H1 (cell line): ENCODE results near the gene NCAPG2. TPM values are rescaled to one million over a fixed set of nuclear protein-coding genes. Genes with fewer than 3 reads are reported as not detected.

Experiments
- CTCF ChIA-PET: fragments of 300-600 bp; sonication (Branson Sonifier 250); formaldehyde crosslinking; loops from one replicate; lab custom pipeline; 2021; ENCODE audit not compliant: partially characterized antibody; lab: Charles Lee
- POLR2A ChIA-PET: fragments of 300-600 bp; sonication (Branson Sonifier 250); formaldehyde crosslinking; loops from one replicate; lab custom pipeline; 2021; ENCODE audit warnings: inconsistent platforms; ENCODE audit not compliant: partially characterized antibody; lab: Charles Lee
- DNase-seq, 2 experiments: peaks; one replicate each; pipeline versions ENCODE4 v3.0.0 to v3.0.0-alpha.2; 2010 to 2022; ENCODE audit warnings: low spot score in 2 of 2, low read depth in 1 of 2, mixed read lengths in 1 of 2
- FAIRE-seq: peaks from 2 replicates; lab custom pipeline; 2011; peaks lifted over from hg19 to GRCh38; lab: Jason Lieb, UNC
- H2AFZ ChIP-seq: 2 replicates; pipeline ENCODE4 v1.8.1; 2012; ENCODE audit warnings: low read length, inconsistent platforms
- H2AK5ac ChIP-seq: 2 replicates; pipeline ENCODE4 v1.6.1; 2013; ENCODE audit warnings: low read depth, low read length
- H2BK120ac ChIP-seq: replicated peaks from 2 replicates; pipeline ENCODE3; 2013; ENCODE audit warnings: low read depth, low read length, inconsistent platforms
- H2BK12ac ChIP-seq: 2 replicates; pipeline ENCODE4 v1.6.1; 2013; ENCODE audit warnings: low read depth, low read length
- H2BK15ac ChIP-seq: 2 replicates; pipeline ENCODE4 v1.6.1; 2013; ENCODE audit warnings: low read length
- H2BK20ac ChIP-seq: 2 replicates; pipeline ENCODE4 v1.6.1; 2013; ENCODE audit warnings: low read length
- H2BK5ac ChIP-seq: 2 replicates; pipeline ENCODE4 v1.6.1; 2013; ENCODE audit warnings: low read depth, low read length
- H3K14ac ChIP-seq: 2 replicates; pipeline ENCODE4 v1.6.1; 2013; ENCODE audit warnings: inconsistent platforms; ENCODE audit not compliant: insufficient read length
- H3K18ac ChIP-seq: 2 replicates; pipeline ENCODE4 v1.6.1; 2013; ENCODE audit warnings: low read length; ENCODE audit errors: extremely low read depth
- H3K23ac ChIP-seq: 2 replicates; pipeline ENCODE4 v1.6.1; 2013; ENCODE audit warnings: inconsistent platforms; ENCODE audit not compliant: insufficient read length
- H3K23me2 ChIP-seq: 2 replicates; pipeline ENCODE4 v1.6.1; 2013; ENCODE audit warnings: low read depth, low read length
- H3K27ac ChIP-seq: 2 replicates; pipeline ENCODE4 v1.6.1; 2011; ENCODE audit warnings: low read depth, low read length, inconsistent platforms
- H3K27me3 ChIP-seq, 4 experiments: replicated peaks in 1 of 4; 1 replicate in 1 of 4; 2 replicates in 3 of 4; pipeline versions ENCODE4 v1.6.1 to v1.8.1; 2011 to 2013; ENCODE audit warnings: low read length in 3 of 4, mild to moderate bottlenecking in 3 of 4, inconsistent platforms in 2 of 4, mixed read lengths in 2 of 4, moderate library complexity in 1 of 4; ENCODE audit not compliant: control insufficient read depth in 3 of 4, insufficient read depth in 3 of 4; ENCODE audit errors: extremely low read depth in 1 of 4
- H3K36me3 ChIP-seq, 4 experiments: 2 replicates each; pipeline versions ENCODE4 v1.6.1 to v1.8.1; 2011 to 2013; ENCODE audit warnings: mild to moderate bottlenecking in 4 of 4, low read length in 3 of 4, moderate library complexity in 2 of 4, control low read depth in 1 of 4, inconsistent platforms in 1 of 4; ENCODE audit not compliant: insufficient read depth in 4 of 4, control insufficient read depth in 2 of 4
- H3K4ac ChIP-seq: replicated peaks from 2 replicates; pipeline ENCODE3; 2013; ENCODE audit warnings: low read length, low read depth, mixed read lengths, inconsistent platforms; ENCODE audit not compliant: insufficient read length
- H3K4me1 ChIP-seq, 4 experiments: replicated peaks in 1 of 4; 1 replicate in 1 of 4; 2 replicates in 3 of 4; pipeline versions ENCODE4 v1.6.1 to v1.8.1; 2011 to 2013; ENCODE audit warnings: low read length in 3 of 4, inconsistent platforms in 2 of 4, mixed read lengths in 1 of 4; ENCODE audit not compliant: insufficient read depth in 4 of 4, control insufficient read depth in 3 of 4
- H3K4me2 ChIP-seq, 2 experiments: 2 replicates each; pipeline versions ENCODE4 v1.6.1 to v1.8.1; 2011 to 2013; ENCODE audit warnings: low read depth in 2 of 2, low read length in 2 of 2, control low read depth in 1 of 2, inconsistent platforms in 1 of 2, mild to moderate bottlenecking in 1 of 2; ENCODE audit not compliant: insufficient read depth in 1 of 2
- H3K4me3 ChIP-seq, 4 experiments: fragments of 200-600, 300-600 bp in 1 of 4; sonication (generic), shearing (Covaris generic), sonication (Bioruptor Twin) in 1 of 4; 2 replicates each; pipeline versions ENCODE4 v1.5.1 to v1.8.1; 2011 to 2016; ENCODE audit warnings: low read length in 4 of 4, low read depth in 3 of 4, control low read depth in 2 of 4, inconsistent platforms in 2 of 4, mild to moderate bottlenecking in 2 of 4, mixed read lengths in 1 of 4, moderate library complexity in 1 of 4; ENCODE audit not compliant: insufficient read depth in 2 of 4; ENCODE audit errors: extremely low read depth in 1 of 4
- H3K56ac ChIP-seq: replicated peaks from 2 replicates; pipeline ENCODE3; 2013; ENCODE audit warnings: low read depth, mild to moderate bottlenecking, mixed read lengths, low read length, inconsistent platforms; ENCODE audit not compliant: insufficient read length
- H3K79me1 ChIP-seq: 2 replicates; pipeline ENCODE4 v1.6.1; 2013; ENCODE audit warnings: low read depth, low read length, control low read depth
- H3K79me2 ChIP-seq, 2 experiments: 2 replicates each; pipeline versions ENCODE4 v1.6.1 to v1.8.1; 2012 to 2013; ENCODE audit warnings: low read length in 2 of 2, mild to moderate bottlenecking in 2 of 2, inconsistent platforms in 1 of 2; ENCODE audit not compliant: insufficient read depth in 2 of 2, control insufficient read depth in 1 of 2
- H3K9ac ChIP-seq, 4 experiments: replicated peaks in 1 of 4; 1 replicate in 1 of 4; 2 replicates in 3 of 4; pipeline versions ENCODE4 v1.6.1 to v1.8.1; 2011 to 2013; ENCODE audit warnings: low read depth in 3 of 4, low read length in 3 of 4, control low read depth in 2 of 4, mild to moderate bottlenecking in 2 of 4, moderate library complexity in 2 of 4, inconsistent platforms in 1 of 4; ENCODE audit errors: extremely low read depth in 1 of 4
- H3K9me3 ChIP-seq, 2 experiments: 2 replicates each; pipeline versions ENCODE4 v1.6.1 to v1.8.1; 2012 to 2013; ENCODE audit warnings: mild to moderate bottlenecking in 2 of 2, moderate library complexity in 2 of 2, control low read depth in 1 of 2, inconsistent platforms in 1 of 2, low read depth in 1 of 2, low read length in 1 of 2, mixed read lengths in 1 of 2; ENCODE audit not compliant: insufficient read depth in 2 of 2
- H4K20me1 ChIP-seq, 2 experiments: replicated peaks in 1 of 2; 2 replicates each; pipeline versions ENCODE3 to v1.8.1; 2011 to 2013; ENCODE audit warnings: inconsistent platforms in 2 of 2, low read length in 2 of 2, mild to moderate bottlenecking in 1 of 2; ENCODE audit not compliant: insufficient read depth in 2 of 2, control insufficient read depth in 1 of 2
- H4K5ac ChIP-seq: 2 replicates; pipeline ENCODE4 v1.6.1; 2013; ENCODE audit warnings: low read length, low read depth, mixed read lengths, inconsistent platforms; ENCODE audit not compliant: insufficient read length
- H4K8ac ChIP-seq: 2 replicates; pipeline ENCODE4 v1.8.0; 2013; ENCODE audit warnings: mild to moderate bottlenecking, moderate library complexity, low read length, inconsistent platforms; ENCODE audit not compliant: insufficient read depth; ENCODE audit errors: extremely low read depth
- H4K91ac ChIP-seq: replicated peaks from 2 replicates; pipeline ENCODE3; 2013; ENCODE audit warnings: low read length, mixed read lengths, inconsistent platforms; ENCODE audit not compliant: insufficient read length
- SIN3A ChIP-seq, 2 experiments: IDR thresholded peaks in 1 of 2; conservative IDR thresholded peaks in 1 of 2; 2 replicates each; pipeline ENCODE4 v1.6.1; 2011 to 2012; ENCODE audit warnings: low read length in 2 of 2, improper control_type of control experiment in 1 of 2, low read depth in 1 of 2, mild to moderate bottlenecking in 1 of 2
- WGBS, 2 experiments: shearing (Covaris generic) in 1 of 2; methylation state at CpG; one replicate each; pipeline versions ENCODE4 v1.1.6 to v1.1.7; 2013 to 2015; ENCODE audit warnings: low lambda C conversion rate in 2 of 2, mixed read lengths in 2 of 2, inconsistent platforms in 1 of 2, low coverage in 1 of 2, missing lambda C conversion rate in 1 of 2; ENCODE audit not compliant: insufficient replicate concordance in 2 of 2, insufficient coverage in 1 of 2, insufficient read length in 1 of 2; ENCODE audit errors: extremely low coverage in 1 of 2, missing lambda C conversion rate in 1 of 2; 5-methylcytosine and 5-hydroxymethylcytosine counted together
- polyA plus RNA-seq, 7 experiments: library from polyadenylated mRNA; depleted of rRNA in 3 of 7; stranded (reverse) in 5 of 7; unstranded in 2 of 7; fragments of >200 nt in 5 of 7; fragments of 200-250 nt in 2 of 7; gene quantifications; 1 replicate in 5 of 7; 2 replicates in 1 of 7; 4 replicates in 1 of 7; pipeline versions ENCODE4 v1.2.1 to v1.2.3, GENCODE V29; 2011 to 2013; ENCODE audit warnings: missing spikeins in 2 of 7, mixed read lengths in 2 of 7
- total RNA-seq: library from RNA; stranded (reverse); fragmentation: NEBNext Ultra II Directional; extraction: Animal tissue kit (Norgen Biotek cat#: 25700); gene quantifications from 2 replicates; pipeline ENCODE4 v1.2.1, GENCODE V29; 2021

NCAPG2 gene
- total and polyA plus RNA-seq, 2 of the 8 experiments (the other 6 are each of a cell fraction or from before 2014, with no cell fraction given): 49.9 to 119 TPM

DNA sequence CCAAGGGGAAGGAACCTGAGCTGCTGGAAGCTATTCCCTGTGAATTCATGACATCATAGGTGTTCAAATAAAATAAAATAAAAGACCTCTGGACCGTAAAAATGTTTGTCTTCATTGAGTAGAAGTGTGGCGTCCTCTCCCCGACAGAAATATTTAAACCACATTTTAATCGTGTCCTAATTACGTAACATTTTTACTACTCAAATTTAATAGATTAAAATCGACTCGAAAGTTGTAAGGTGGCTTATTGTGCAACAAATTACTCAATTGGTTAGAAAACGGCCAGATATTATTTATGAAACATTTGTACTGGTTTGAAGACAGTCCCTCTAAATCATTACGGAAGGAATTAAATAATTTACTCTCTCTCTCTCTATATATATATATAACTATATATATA, 15.5 kb upstream of the NCAPG2 start:
- Histone ChIP-seq H4K20me1 (no peaks in the 10 kb centered on the region), H2BK12ac (no peak overlapping the region), H2BK120ac (no peak overlapping the region), H2BK15ac (no peak overlapping the region), H3K9ac (no peak overlapping the region), H3K18ac (no peak overlapping the region), H2AFZ (no peak overlapping the region), H4K91ac (no peak overlapping the region), H3K27ac (no peak overlapping the region), H4K5ac (no peak overlapping the region), H2BK5ac (no peak overlapping the region), H3K4me2 (no peak overlapping the region), H3K23ac (no peak overlapping the region), H3K79me1 (no peaks in the 10 kb centered on the region), H3K56ac (no peak overlapping the region), H4K8ac (no peak overlapping the region), H3K4me3 (no peak overlapping the region), H3K9me3 (no peaks in the 10 kb centered on the region), H3K4me1 (no peaks in the 10 kb centered on the region), H2BK20ac (no peak overlapping the region), H3K14ac (no peak overlapping the region), H3K4ac (no peak overlapping the region), H3K79me2 (no peaks in the 10 kb centered on the region; a peak in 1 of 4 replicates), H2AK5ac (no peak overlapping the region), H3K36me3 (no peaks in the 10 kb centered on the region), H3K23me2 (no peaks in the 10 kb centered on the region), H3K27me3 (no peaks in the 10 kb centered on the region; a peak in 2 of 7 replicates)
- no peak for FAIRE-seq
- CTCF ChIA-PET: interaction anchor here (0.9 to 2.4 kb wide), 3 partner anchors 13 to 23 kb away, joined by 3 to 5 read pairs (median 4); no protein-coding TSS in a partner anchor
- DNase-seq: no peak
- 94% methylated on average over 9 of the region's 9 CpGs; no CpG with 5 or more reads in 1 of the 2 experiments for WGBS, 2 experiments
- TF ChIP-seq SIN3A (conservative IDR thresholded peaks at IDR 0.05 in 1 of 2, IDR thresholded peaks at IDR 0.05 in 1 of 2; ENCODE audit: low read depth in 1 of 2, low read length in 2 of 2): no peak
- POLR2A ChIA-PET: no interaction called here
